HepG2 (cell line): Measurements from ENCODE around the gene COQ3. TPM values are rescaled to one million over a fixed set of nuclear protein-coding genes. Genes with fewer than 3 reads are reported as not detected.

Experiments
- ATM ChIP-seq: fragments of 450-650 bp; IDR thresholded peaks from 2 replicates; pipeline ENCODE4 v1.7.1; 2017; ENCODE audit warnings: mild to moderate bottlenecking, borderline replicate concordance
- ATRX ChIP-seq: sonication (generic); formaldehyde crosslinking; IDR thresholded peaks from 2 replicates; pipeline ENCODE4 v1.4.0; 2020; ENCODE audit warnings: missing genetic modification reagents, borderline replicate concordance
- HNF1B ChIP-seq: sonication (generic); formaldehyde crosslinking; IDR thresholded peaks from 2 replicates; pipeline ENCODE4 v1.5.1; 2020; ENCODE audit warnings: mild to moderate bottlenecking, moderate library complexity, missing genetic modification reagents
- JARID2 ChIP-seq: sonication (generic); formaldehyde crosslinking; IDR thresholded peaks from 2 replicates; pipeline ENCODE4 v1.8.1; 2023; ENCODE audit warnings: missing genetic modification reagents, inconsistent platforms; ENCODE audit not compliant: insufficient replicate concordance
- PAWR ChIP-seq: sonication (generic); formaldehyde crosslinking; IDR thresholded peaks from 2 replicates; pipeline ENCODE4 v1.4.0; 2020; ENCODE audit warnings: missing genetic modification reagents, mild to moderate bottlenecking, borderline replicate concordance
- PRDM10 ChIP-seq: sonication (generic); formaldehyde crosslinking; IDR thresholded peaks from 2 replicates; pipeline ENCODE4 v1.4.0; 2020; ENCODE audit warnings: low read depth, missing genetic modification reagents
- SKI ChIP-seq: fragments of 450-650 bp; IDR thresholded peaks from one replicate; pipeline ENCODE4 v1.6.1; 2018; ENCODE audit warnings: mild to moderate bottlenecking; ENCODE audit not compliant: partially characterized antibody
- SRSF9 ChIP-seq: fragments of 200-400 bp; formaldehyde crosslinking; IDR thresholded peaks from 2 replicates; pipeline ENCODE4 v1.6.1; 2018; ENCODE audit warnings: borderline replicate concordance, mild to moderate bottlenecking, low read depth, low read length; ENCODE audit not compliant: insufficient read depth, poor library complexity, severe bottlenecking
- STAT5B ChIP-seq: sonication (generic); formaldehyde crosslinking; IDR thresholded peaks from 2 replicates; pipeline ENCODE4 v1.4.0; 2020; ENCODE audit warnings: missing genetic modification reagents
- ZNF296 ChIP-seq: sonication (generic); formaldehyde crosslinking; conservative IDR thresholded peaks from 2 replicates; pipeline ENCODE4 v1.5.0; 2020; ENCODE audit warnings: mild to moderate bottlenecking, missing genetic modification reagents
- ZNF609 ChIP-seq: sonication (generic); formaldehyde crosslinking; IDR thresholded peaks from 2 replicates; pipeline ENCODE4 v1.4.0; 2020; ENCODE audit warnings: mild to moderate bottlenecking, missing genetic modification reagents, borderline replicate concordance
- polyA plus RNA-seq, 8 experiments: library from polyadenylated mRNA; depleted of rRNA in 3 of 8; stranded (reverse) in 7 of 8; unstranded in 1 of 8; fragments of >200 nt; fragmentation: Illumina TruSeq in 4 of 8; extraction: Trizol in 4 of 8; gene quantifications; 2 replicates each; pipeline versions ENCODE4 v1.2.1 to v1.2.3, GENCODE V29; 2011 to 2016; ENCODE audit warnings: low read depth in 4 of 8, missing spikeins in 1 of 8, mixed read lengths in 1 of 8; ENCODE audit not compliant: insufficient read depth in 1 of 8
- total RNA-seq, 5 experiments: library from RNA; depleted of rRNA; stranded (reverse); fragments of >200 nt; fragmentation: Illumina TruSeq; extraction: Trizol; gene quantifications; 2 replicates each; pipeline ENCODE4 v1.2.3, GENCODE V29; 2016; ENCODE audit warnings: low read depth in 1 of 5

Gene COQ3
- total and polyA plus RNA-seq, 2 of the 13 experiments (the other 11 are each of a cell fraction or from before 2014, with no cell fraction given): 5.3 to 20.5 TPM

- TF ChIP-seq ZNF296 (CRISPR knock-in tag): no peak
- no peak for TF ChIP-seq PRDM10 (CRISPR knock-in tag)
- no peak for TF ChIP-seq SRSF9
- TF ChIP-seq ZNF609 (CRISPR knock-in tag): 0 out of 2 replicates have a peak, but pooled peaks have one; percentile 48
- TF ChIP-seq JARID2 (CRISPR knock-in tag): no peak
- no peak for TF ChIP-seq ATRX (CRISPR knock-in tag)
- TF ChIP-seq ATM: no peak
- TF ChIP-seq SKI: no peak
- TF ChIP-seq PAWR (CRISPR knock-in tag): no peak
- 0 out of 2 replicates have a peak, but pooled peaks have one; percentile 32 for TF ChIP-seq HNF1B (CRISPR knock-in tag)
- TF ChIP-seq STAT5B: no peak
Observed at GRCh38 chr6:99393698-99394531, at the start of gene COQ3 (continued).
